B cell (primary cell): ENCODE measurements around the gene EFR3B. TPM values are rescaled to one million over a fixed set of nuclear protein-coding genes. Genes with fewer than 3 reads are reported as not detected.
A peak's percentile ranks its signal among the peaks of the same experiment; 100 is the strongest.

ENCODE experiments used
- ATAC-seq: fragments of 200-7000 bp; cut with Tn5 transposase; one replicate; pipeline ENCODE4 v1.10.0; 2021; ENCODE audit warnings: low read depth, mild to moderate bottlenecking, moderate number of reproducible peaks, moderate library complexity
- CTCF ChIA-PET: fragments of 350-600 bp; sonication (Branson Sonifier 250); formaldehyde crosslinking; loops from one replicate; lab custom pipeline; 2021; ENCODE audit warnings: antibody characterized with exemption, inconsistent platforms; lab: Charles Lee
- POLR2A ChIA-PET: fragments of 350-600 bp; sonication (Branson Sonifier 250); formaldehyde crosslinking; loops from one replicate; lab custom pipeline; 2021; ENCODE audit warnings: antibody characterized with exemption; lab: Charles Lee
- DNase-seq: peaks from one replicate; pipeline ENCODE4 v3.0.0; 2013
- H2AFZ ChIP-seq: 2 replicates; pipeline ENCODE4 v1.6.1; 2012; ENCODE audit warnings: mild to moderate bottlenecking, low read depth, low read length; ENCODE audit not compliant: insufficient read depth, poor library complexity, severe bottlenecking
- H3K27ac ChIP-seq, 2 donors: 1 replicate in 1 of 2; 2 replicates in 1 of 2; pipeline ENCODE4 v1.5.1; 2012 to 2013; ENCODE audit warnings: low read length in 2 of 2, mild to moderate bottlenecking in 2 of 2, moderate library complexity in 1 of 2
- H3K27me3 ChIP-seq, 4 experiments: fragments of 200-600 bp in 1 of 4; sonication (generic) in 1 of 4; replicated peaks in 1 of 4; 1 replicate in 2 of 4; 2 replicates in 2 of 4; pipeline versions ENCODE4 v1.6.1 to v1.7.0; 2013 to 2016; ENCODE audit warnings: low read length in 3 of 4, mild to moderate bottlenecking in 2 of 4, mixed read lengths in 1 of 4, moderate library complexity in 1 of 4; ENCODE audit not compliant: insufficient read depth in 4 of 4, control insufficient read depth in 3 of 4; ENCODE audit errors: control extremely low read depth in 1 of 4
- H3K36me3 ChIP-seq, 2 experiments: replicated peaks in 1 of 2; 1 replicate in 1 of 2; 2 replicates in 1 of 2; pipeline versions ENCODE4 v1.6.1 to v1.7.1; 2013; ENCODE audit warnings: low read length in 1 of 2; ENCODE audit not compliant: insufficient read depth in 2 of 2, control insufficient read depth in 1 of 2; ENCODE audit errors: control extremely low read depth in 1 of 2, extremely low read depth in 1 of 2
- H3K4me1 ChIP-seq, 2 donors: fragments of 200-600 bp in 1 of 2; sonication (generic) in 1 of 2; 1 replicate in 1 of 2; 2 replicates in 1 of 2; pipeline versions ENCODE4 v1.5.1 to v1.6.1; 2013 to 2017; ENCODE audit warnings: low read length in 2 of 2; ENCODE audit not compliant: control insufficient read depth in 2 of 2, insufficient read depth in 2 of 2
- H3K4me2 ChIP-seq: replicated peaks from 2 replicates; pipeline ENCODE3; 2012; ENCODE audit warnings: mild to moderate bottlenecking, low read depth, low read length; ENCODE audit not compliant: poor library complexity, severe bottlenecking
- H3K4me3 ChIP-seq, 5 experiments: fragments of 200-600 bp in 1 of 5; sonication (generic) in 1 of 5; 1 replicate in 3 of 5; 2 replicates in 2 of 5; pipeline versions ENCODE4 v1.5.1 to v1.7.0; 2011 to 2016; ENCODE audit warnings: low read length in 4 of 5, mild to moderate bottlenecking in 4 of 5, low read depth in 2 of 5, control low read depth in 1 of 5, moderate library complexity in 1 of 5; ENCODE audit not compliant: insufficient read depth in 1 of 5; ENCODE audit errors: control extremely low read depth in 1 of 5, extremely low read depth in 1 of 5
- H3K79me2 ChIP-seq: fragments of 200-600 bp; sonication (generic); one replicate; pipeline ENCODE4 v1.6.0; 2016; ENCODE audit warnings: low read length; ENCODE audit not compliant: control insufficient read depth, insufficient read depth
- H3K9ac ChIP-seq: fragments of 200-600 bp; sonication (generic); 2 replicates; pipeline ENCODE4 v1.6.1; 2017; ENCODE audit warnings: mild to moderate bottlenecking, low read length, moderate library complexity
- H3K9me3 ChIP-seq, 3 donors: one replicate each; pipeline versions ENCODE4 v1.6.1 to v1.7.1; 2013; ENCODE audit warnings: low read length in 2 of 3; ENCODE audit not compliant: control insufficient read depth in 2 of 3, insufficient read depth in 1 of 3; ENCODE audit errors: control extremely low read depth in 1 of 3
- H4K20me1 ChIP-seq: 2 replicates; pipeline ENCODE4 v1.6.0; 2012; ENCODE audit warnings: mild to moderate bottlenecking, low read length; ENCODE audit not compliant: insufficient read depth, control insufficient read depth, poor library complexity, severe bottlenecking
- H3K27ac Mint-ChIP-seq: one replicate; pipeline ENCODE4 v1.8.0; 2021; ENCODE audit warnings: mixed read lengths
- H3K27me3 Mint-ChIP-seq: one replicate; pipeline ENCODE4 v1.8.0; 2021; ENCODE audit warnings: mixed read lengths
- H3K4me1 Mint-ChIP-seq: one replicate; pipeline ENCODE4 v1.8.0; 2021; ENCODE audit warnings: mixed read lengths
- H3K4me3 Mint-ChIP-seq: one replicate; pipeline ENCODE4 v1.8.0; 2021; ENCODE audit warnings: mixed read lengths
- H3K9me3 Mint-ChIP-seq: one replicate; pipeline ENCODE4 v1.8.0; 2022; ENCODE audit warnings: mixed read lengths; ENCODE audit not compliant: insufficient read depth
- CTCF ChIP-seq: fragments of 200-600 bp; IDR thresholded peaks from one replicate; pipeline ENCODE4 v1.8.0; 2022; ENCODE audit warnings: antibody characterized with exemption, mild to moderate bottlenecking
- EZH2 ChIP-seq: IDR thresholded peaks from 2 replicates; pipeline ENCODE4 v1.6.1; 2012; ENCODE audit warnings: borderline replicate concordance, low read depth, mild to moderate bottlenecking, moderate library complexity, low read length; ENCODE audit not compliant: insufficient read depth, poor library complexity, severe bottlenecking
- WGBS: methylation state at CpG from one replicate; pipeline ENCODE4 v1.1.5; 2013; ENCODE audit warnings: missing lambda C conversion rate; ENCODE audit not compliant: insufficient coverage; 5-methylcytosine and 5-hydroxymethylcytosine counted together
- intact Hi-C: fragments of 100-400 bp; cut with micrococcal nuclease; formaldehyde crosslinking; loops from one replicate; pipeline ENCODE4 v1.10.0; 2022
- polyA plus RNA-seq: library from polyadenylated mRNA; depleted of rRNA; stranded (reverse); fragments of >200 nt; gene quantifications from 2 replicates; pipeline ENCODE4 v1.2.3, GENCODE V29; 2012
- total RNA-seq, 2 donors: library from RNA; stranded (reverse); fragments of 120-200 nt in 1 of 2; gene quantifications; 1 replicate in 1 of 2; 2 replicates in 1 of 2; pipeline versions ENCODE4 v1.2.3 to v1.2.4, GENCODE V29; 2013 to 2022

Gene EFR3B
- total and polyA plus RNA-seq, 2 donors (not counting 1 experiment from before 2014, with no cell fraction given), result 0.15 TPM; not detected in 1

- H3K4me3 Mint-ChIP-seq, result no peak overlapping the region
- WGBS, result 82% methylated on average over 5 of the region's 5 CpGs
- H3K9me3 Mint-ChIP-seq, result no peaks in the 10 kb centered on the region
- Histone ChIP-seq H4K20me1 (no peaks in the 10 kb centered on the region), H3K27ac (no peak overlapping the region), H3K4me3 (no peak overlapping the region), H2AFZ (no peak overlapping the region), H3K27me3 (peaks cover 0 to 5% (median 0%) of the 10 kb centered on the region in 4 experiments), H3K4me1 (no peaks in the 10 kb centered on the region), H3K36me3 (no peaks in the 10 kb centered on the region), H3K9me3 (no peaks in the 10 kb centered on the region), H3K4me2 (no peak overlapping the region), H3K9ac (no peak overlapping the region), H3K79me2 (no peaks in the 10 kb centered on the region)
- ChIA-PET POLR2A (no interaction called here), CTCF (interaction anchor here (1.5 to 1.6 kb wide), 2 partner anchors 13 to 21 kb away, joined by 3 to 7 read pairs; no protein-coding TSS in a partner anchor)
- intact Hi-C loops, result no loop called here
- H3K27ac Mint-ChIP-seq, result peak overlapping the region; percentile 8
- no peaks in the 10 kb centered on the region for H3K4me1 Mint-ChIP-seq
- no peak for ATAC-seq
- no peak for DNase-seq
- no peak for TF ChIP-seq CTCF
- TF ChIP-seq EZH2, result no peak
- peaks cover 20% of the 10 kb centered on the region for H3K27me3 Mint-ChIP-seq
These were observed 142.4 kb downstream of the EFR3B start for GRCh38 chr2:25184254-25184653.

GRCh38 chr2:25187729-25188350 is 146.0 kb downstream of the EFR3B start:
- Histone ChIP-seq H3K27me3 (no peaks in the 10 kb centered on the region), H3K4me3 (no peak overlapping the region), H4K20me1 (no peaks in the 10 kb centered on the region), H3K36me3 (no peaks in the 10 kb centered on the region), H3K79me2 (no peaks in the 10 kb centered on the region), H3K4me2 (no peak overlapping the region), H3K27ac (no peak overlapping the region), H3K9me3 (no peaks in the 10 kb centered on the region), H3K4me1 (no peaks in the 10 kb centered on the region), H2AFZ (no peak overlapping the region), H3K9ac (no peak overlapping the region)
- CTCF ChIA-PET, result interaction anchor here (1.2 to 1.7 kb wide), 2 partner anchors 9 to 37 kb away, joined by 3 to 5 read pairs; no protein-coding TSS in a partner anchor
- Mint-ChIP-seq H3K27me3 (peaks cover 20% of the 10 kb centered on the region), H3K4me3 (no peak overlapping the region), H3K9me3 (no peaks in the 10 kb centered on the region), H3K4me1 (peaks cover 3% of the 10 kb centered on the region), H3K27ac (no peak overlapping the region)
- TF ChIP-seq EZH2, result no peak
- no peak for TF ChIP-seq CTCF
- 84% methylated on average over 11 of the region's 11 CpGs for WGBS
- POLR2A ChIA-PET, result no interaction called here
- intact Hi-C loops, result no loop called here
- no peak for DNase-seq
- ATAC-seq, result no peak
